Measurements from ENCODE around the gene KATNAL2. TPM values are rescaled to one million over a fixed set of nuclear protein-coding genes. Genes with fewer than 3 reads are reported as not detected.

KATNAL2 gene, protein sequence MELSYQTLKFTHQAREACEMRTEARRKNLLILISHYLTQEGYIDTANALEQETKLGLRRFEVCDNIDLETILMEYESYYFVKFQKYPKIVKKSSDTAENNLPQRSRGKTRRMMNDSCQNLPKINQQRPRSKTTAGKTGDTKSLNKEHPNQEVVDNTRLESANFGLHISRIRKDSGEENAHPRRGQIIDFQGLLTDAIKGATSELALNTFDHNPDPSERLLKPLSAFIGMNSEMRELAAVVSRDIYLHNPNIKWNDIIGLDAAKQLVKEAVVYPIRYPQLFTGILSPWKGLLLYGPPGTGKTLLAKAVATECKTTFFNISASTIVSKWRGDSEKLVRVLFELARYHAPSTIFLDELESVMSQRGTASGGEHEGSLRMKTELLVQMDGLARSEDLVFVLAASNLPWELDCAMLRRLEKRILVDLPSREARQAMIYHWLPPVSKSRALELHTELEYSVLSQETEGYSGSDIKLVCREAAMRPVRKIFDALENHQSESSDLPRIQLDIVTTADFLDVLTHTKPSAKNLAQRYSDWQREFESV
- 4.5 TPM for total RNA-seq

DNA sequence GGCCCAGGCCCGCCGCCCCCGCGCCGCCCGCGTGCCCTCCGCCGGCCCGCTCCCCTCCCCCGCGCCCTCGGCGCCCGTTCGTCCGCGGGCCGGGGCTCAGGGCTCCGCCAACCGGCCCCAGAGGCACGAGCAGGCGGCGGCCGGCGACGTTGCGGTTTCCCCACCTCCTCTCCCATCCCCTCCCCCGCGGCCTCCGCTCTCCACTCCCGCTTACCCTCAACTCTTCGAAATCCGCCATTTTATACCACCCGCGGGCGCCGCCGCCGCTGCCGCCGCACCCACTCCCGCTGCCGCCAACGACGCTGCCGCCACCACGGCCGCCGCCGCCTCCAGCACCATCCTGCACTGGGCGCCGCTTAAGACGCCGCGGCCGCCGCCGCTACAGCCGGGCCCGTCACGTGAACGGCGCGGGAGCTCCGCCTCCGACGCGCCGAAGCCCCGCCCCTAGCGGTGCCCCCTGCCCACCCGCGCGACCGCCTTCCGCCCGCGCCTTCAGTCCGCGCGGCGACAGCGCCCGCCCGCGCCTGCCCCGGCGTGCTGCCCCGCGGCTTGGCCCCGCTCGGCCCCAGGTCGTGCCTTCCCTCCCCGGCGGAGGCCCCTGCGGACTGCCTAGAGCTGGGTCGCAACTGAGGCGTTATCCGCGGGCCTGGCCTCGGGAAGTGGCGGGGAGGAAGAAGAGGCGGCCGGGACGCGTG lies at the start of gene KATNAL2, which contains the start of gene PIAS2:
TSS of gene KATNAL2 (plus strand) at position 495 of the 695 bp plus-strand sequence. CDS start 29,271 bp downstream, outside the sequence.
TSS of gene PIAS2 (minus strand) at position 400 of the 695 bp plus-strand sequence. CDS start at position 238, 162 bp downstream.
- DNase-seq (ENCODE audit: low spot score) (peak; percentile 90), ATAC-seq (peak; percentile 94)

DNA sequence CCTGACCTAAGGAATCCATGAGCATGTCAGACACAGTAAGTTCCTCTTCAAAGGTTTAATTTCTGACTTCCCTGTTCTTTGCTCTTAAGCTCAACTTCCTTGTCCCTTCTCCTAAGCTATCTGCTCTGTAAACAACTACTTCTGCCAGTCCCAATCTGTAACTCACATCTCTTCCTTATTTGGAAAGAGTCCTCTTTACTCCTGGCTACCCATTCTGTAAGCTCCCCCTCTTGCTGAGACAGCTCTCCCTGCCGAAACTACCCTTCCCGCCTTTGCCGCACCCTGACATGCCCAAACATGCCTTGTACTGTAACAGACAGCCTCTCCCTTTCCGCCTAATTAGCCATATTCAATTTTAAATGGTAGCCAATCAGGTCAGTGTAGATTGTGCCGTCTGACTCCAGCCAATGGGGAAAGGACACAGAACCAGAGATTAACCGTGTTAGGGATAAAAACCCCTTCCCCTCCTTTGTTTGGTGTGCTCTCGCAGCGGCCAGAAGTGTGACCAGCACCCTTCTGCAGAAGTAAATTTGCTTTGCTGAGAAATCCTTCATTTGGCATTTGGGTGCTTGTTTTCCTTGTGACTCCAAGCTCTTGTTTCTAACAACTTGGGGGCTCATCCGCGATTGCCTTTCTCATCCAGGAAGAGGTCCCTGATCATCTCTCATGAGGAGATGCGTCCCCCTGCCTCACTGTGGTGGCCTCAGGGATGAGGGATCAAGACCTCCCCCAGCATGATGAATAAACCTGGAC lies 49.1 kb upstream of the KATNAL2 start:
- ATAC-seq (peak; percentile 28), DNase-seq (ENCODE audit: low spot score) (no peak)

DNA sequence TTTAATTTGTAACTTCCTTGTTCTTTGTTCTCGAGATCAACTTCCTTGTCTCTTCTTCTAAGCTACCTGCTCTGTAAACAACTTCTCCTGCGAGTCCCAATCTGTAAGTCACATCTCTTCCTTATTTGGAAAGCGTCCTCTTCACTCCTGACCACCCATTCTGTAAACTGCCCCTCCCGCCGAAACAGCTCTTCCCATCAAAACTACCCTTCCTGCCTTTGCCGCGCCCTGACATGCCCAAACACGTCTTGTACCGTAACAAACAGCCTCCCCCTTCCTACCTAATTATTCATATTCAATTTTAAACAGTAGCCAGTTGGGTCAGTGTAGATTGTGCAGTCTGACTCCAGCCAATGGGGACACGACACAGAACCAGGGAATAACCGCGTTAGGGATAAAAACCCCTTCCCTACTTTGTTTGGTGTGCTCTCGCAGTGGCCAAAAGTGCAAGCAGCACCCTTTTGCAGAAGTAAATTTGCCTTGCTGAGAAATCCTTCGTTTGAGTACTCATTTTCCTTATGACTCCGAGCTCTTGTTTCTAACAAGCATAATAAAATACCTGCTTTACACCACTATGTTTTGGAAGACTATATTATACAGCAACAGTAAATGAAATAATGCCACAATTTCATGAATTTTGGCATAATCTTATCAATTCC lies 39.9 kb upstream of the KATNAL2 start:
- DNase-seq (ENCODE audit: low spot score) (no peak), ATAC-seq (no peak)

DNA sequence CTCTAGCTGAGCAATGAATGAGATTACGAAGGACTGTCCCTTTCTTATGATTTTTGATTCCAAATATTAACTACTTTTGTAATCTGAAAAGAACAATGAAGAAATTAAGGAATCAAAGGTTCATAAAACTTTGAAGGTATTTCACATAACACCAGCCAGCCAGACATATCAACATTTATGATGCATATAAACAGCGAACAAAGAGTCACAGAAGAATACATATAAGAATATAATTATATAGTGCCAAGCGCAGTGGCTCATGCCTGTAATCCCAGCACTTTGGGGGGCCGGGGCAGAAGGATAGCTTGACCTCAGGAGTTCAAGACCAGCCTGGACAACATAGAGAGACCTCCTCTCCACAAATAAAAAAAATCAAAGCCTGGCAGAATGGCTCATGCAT lies 34.2 kb upstream of the KATNAL2 start:
- ATAC-seq, result no peak

DNA sequence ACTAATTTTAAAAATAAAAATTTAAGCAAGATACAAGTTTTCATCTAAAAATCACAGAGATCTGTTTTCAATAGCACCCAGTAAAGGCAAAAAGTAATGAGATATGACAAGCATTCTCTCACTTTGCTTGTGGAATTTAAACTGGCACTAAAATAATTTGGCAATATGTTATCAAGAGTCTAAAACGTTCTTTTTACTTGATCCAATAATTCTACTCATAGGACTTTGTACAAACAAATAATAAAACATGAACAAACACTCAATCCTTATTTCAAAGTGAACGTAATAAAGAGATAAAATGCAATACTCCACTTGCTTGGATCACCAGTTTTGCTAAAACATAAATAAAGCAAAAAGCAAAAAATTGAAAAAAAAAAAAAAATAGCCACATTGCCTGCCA lies 30.5 kb upstream of the KATNAL2 start:
- ATAC-seq, result no peak
- DNase-seq (ENCODE audit: low spot score), result no peak

More for the DNA sequence above, 34.2 kb upstream of the KATNAL2 start:
- DNase-seq (ENCODE audit: low spot score), result no peak

DNA sequence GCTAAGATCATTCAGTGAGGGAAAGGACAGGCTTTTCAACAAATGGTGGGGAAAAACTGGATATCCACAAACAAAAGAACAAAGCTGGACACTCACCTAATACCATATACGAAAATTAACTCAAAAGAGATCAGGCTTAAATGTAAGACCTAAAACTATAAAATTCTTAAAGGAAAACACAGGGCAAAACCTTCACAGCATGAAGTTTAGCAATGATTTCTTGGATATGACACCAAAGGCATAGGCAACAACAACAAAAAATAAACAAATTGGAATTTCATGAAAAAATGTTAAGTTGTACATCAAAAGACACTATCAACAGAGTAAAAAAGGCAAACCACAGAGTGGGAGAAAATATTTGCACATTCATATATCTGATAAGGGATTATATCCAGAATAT lies 28.4 kb upstream of the KATNAL2 start:
- no peak for ATAC-seq
- DNase-seq (ENCODE audit: low spot score), result no peak

DNA sequence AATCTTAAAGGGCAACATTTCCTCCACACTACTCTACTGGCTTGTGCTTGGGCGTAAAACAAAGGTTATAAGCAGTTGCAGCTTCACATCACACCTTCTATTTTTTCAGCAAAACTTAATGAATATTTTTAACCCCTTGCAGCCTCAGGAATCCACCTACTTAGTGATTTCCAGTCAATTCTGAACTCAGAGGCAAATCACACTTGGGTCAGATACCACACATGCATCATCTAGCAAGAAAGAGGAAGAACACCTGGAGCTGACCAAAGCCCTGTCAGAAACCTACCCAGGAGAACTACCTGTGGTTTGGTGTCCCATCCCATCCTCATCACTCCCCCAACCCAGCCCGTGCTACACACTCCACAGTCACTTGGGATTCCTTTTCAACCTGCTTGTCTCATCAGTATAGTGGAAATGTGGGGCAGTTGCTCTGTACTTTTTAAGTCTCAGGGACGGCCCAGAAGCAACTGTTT lies 25.6 kb upstream of the KATNAL2 start:
- ATAC-seq (no peak), DNase-seq (ENCODE audit: low spot score) (no peak)

DNA sequence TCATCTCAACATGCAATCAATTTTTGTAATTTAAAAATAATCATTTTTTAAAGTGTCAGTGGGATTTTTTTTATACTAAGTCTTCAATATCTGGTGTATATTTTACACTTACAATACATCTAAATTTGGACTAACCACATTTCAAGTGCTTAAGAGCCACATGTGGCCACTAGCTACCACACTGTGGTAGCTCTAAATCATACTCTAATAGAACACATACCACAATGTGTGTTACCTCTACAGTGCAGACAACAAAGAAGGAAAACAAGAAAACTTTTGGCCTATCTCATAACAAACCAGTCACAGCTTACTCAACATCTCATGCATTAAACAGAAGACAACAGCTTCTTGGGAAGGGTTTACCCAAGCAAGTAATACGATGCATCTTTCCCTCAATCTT lies 24.6 kb upstream of the KATNAL2 start:
- no peak for DNase-seq (ENCODE audit: low spot score)
- ATAC-seq, result no peak

DNA sequence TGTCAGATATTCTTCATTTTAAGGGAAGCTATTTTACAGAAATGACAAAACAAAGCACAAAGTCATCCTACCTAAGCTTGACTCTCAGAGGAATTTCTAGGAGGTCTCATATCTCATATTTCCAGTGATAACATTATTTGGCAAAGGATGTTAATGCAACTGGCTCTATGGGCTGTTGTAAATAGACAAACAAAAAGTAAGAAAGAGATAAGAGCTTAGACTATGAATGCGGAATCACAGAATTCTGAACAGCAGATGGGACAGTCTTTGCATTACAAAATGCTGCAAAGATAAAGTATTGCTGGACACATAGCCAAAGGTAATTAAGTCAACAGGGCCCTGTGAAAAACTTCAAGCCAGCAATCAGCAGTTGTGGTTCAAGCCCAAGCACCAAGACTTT lies 24.0 kb upstream of the KATNAL2 start:
- no peak for ATAC-seq
- no peak for DNase-seq (ENCODE audit: low spot score)

DNA sequence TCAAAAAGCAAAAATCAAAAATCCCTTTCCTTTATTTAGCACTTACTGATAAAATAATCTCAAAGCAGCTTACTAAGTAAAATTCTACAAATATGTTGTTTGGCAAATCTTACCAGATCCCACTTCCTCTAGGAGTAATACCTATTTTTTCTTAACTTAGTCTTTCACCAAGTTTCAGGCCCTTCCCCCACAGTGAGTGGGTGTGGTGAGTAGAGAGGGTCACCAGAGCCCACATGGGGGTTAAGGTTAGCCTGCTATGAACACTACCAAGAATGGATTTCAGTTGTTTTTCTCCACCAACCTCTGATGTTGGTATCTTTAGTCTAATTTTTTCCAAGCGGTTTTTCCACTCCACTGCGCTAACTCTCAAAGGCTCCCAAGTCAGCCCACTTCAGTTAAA lies 23.3 kb upstream of the KATNAL2 start:
- DNase-seq (ENCODE audit: low spot score) (no peak), ATAC-seq (no peak)

DNA sequence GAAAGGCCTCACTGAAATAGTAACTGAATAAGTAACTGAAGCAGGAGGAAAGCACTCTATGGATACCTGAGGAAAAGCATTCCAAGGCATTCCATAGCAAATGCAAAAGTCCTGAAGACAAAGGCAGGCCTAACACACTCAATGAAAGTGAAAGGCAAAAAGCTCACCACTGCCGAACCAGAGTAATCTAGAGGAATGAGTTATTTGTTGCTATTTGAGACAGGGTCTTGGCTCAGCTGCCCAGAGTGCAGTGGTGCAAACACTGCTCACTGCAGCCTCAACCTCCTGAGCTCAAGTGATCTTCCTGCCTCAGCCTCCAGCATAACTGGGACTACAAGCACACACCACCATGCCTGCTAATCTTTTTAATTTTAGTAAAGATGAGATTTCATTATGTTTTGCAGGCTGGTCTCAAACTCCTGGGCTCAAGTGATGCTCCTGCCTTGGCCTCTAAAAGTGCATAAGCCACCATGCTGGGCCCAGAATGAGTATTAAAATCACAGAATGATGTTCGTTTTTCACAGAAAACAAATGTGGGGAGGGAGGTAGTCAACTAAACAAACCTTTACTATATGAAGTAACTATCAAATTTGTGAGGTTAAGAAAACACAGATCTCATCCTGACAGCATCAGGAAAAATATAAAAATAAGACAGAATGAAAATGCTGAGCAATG lies 18.0 kb upstream of the KATNAL2 start:
- ATAC-seq, result no peak
- DNase-seq (ENCODE audit: low spot score), result no peak

DNA sequence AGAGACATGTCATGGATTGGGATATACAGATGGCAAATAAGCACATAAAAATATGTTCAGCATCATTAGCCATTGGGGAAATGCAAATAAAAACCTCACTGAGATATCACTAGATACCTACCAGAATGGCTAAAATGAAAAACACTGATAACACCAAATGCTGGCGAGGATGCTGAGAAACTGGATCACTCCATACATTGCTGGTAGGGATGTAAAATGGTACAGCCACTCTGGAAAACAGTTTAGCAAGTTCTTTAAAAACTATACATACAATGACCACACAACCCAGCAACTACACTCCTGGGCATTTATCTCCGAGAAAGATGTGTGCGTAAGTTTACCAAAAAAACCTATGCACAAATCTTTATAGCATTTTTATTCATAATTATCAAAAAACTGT lies 14.0 kb upstream of the KATNAL2 start:
- ATAC-seq, result no peak

DNA sequence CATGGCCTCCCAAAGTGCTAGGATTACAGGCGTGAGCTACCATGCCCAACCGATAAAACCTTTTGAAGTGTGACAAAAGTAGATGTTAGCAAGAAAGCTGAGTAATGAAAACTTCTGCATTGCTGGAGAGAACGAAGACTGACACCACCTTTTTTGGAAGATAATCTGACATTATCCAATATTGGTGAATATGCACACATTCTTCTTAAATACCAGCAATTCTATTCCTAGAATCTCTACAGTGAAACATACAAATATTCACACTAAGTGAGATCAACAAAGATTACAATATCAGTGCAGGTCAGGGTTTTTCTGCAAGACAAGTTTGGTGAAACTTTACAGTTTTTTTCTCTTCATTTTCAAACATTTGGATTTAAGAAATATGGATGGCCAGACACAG lies 7.9 kb upstream of the KATNAL2 start:
- DNase-seq (ENCODE audit: low spot score), result no peak
- no peak for ATAC-seq

More for the DNA sequence above, 14.0 kb upstream of the KATNAL2 start:
- no peak for DNase-seq (ENCODE audit: low spot score)

DNA sequence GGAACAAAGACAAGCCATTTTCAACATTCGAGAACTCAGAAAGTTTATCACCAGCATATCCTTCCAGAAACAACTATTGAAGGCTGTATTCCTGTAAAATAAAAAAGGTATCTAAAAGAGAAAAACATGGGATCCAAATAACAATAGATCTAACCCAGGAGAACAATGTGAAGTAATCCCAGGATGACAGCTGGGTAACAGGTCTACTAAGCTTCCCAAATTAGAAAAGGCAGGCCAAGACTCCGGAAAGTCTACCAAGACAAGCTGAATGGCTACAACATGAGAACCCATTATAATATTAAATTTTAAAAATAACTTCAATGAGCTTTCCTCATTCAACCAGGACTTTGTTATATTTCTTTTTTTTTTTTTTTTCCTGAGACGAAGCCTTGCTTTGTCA lies 6.5 kb upstream of the KATNAL2 start:
- DNase-seq (ENCODE audit: low spot score), result no peak
- no peak for ATAC-seq

DNA sequence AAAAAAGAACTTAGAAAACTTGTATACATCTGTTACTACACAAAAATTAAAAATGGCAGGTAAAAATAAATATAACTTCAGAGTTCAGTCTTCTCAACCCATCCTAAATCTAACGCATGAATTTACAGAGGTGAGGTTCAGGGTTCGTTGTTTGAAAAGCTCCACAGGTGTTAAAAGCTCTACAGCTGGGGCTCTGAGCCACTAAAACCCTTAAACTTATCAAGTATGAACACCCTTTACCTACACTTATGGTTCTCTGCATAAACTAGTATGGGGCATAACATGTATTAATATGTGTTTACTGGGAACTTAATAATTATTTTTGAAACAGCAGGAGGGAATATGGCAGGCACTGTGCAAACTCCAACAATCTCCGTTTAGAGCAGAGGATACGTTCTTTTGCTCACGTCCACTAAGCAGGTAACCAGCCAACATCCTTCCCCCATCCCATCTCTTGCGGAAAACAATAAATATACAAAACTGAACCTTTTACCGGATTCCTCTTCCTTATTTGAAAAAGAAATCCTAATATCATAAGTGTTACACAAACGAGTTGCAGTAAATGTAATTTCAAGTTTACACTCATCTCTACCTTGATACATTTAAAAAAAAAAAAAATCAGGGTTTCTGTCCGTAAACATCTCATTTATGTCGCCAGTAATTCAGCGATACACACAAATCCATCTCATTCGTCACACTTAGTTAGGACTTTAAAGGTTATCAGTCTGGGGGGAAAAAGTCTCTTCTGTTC lies 1.4 kb upstream of the KATNAL2 start:
- DNase-seq (ENCODE audit: low spot score) (no peak), ATAC-seq (no peak)

DNA sequence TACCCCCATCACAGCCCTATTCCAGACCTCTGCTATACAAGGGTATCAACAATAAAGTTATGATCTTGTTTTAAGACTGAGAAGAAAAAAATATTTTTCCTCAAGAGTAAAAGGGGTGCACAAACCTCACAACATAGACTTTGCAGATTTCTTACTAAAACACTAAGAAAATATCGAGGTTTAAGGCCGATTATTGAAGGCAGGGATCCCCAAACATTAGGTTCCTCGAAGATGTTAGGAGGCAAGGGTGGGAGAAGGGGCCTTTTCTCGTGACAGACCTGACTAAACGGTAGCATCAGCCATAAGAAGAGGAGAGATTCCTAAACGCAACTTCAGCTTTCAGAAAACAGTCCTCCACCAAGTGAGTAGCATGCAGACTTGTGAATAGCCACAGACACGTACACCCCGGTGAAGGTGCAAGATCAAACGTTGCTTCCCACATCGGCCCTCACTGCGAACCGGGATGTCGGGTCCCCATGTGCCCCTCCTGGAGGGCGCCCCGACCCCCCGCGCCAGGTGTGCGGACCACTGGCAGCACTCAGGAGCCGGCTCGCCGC lies 773 bp upstream of the KATNAL2 start:
- DNase-seq (ENCODE audit: low spot score), result no peak
- ATAC-seq, result peak; percentile 24

DNA sequence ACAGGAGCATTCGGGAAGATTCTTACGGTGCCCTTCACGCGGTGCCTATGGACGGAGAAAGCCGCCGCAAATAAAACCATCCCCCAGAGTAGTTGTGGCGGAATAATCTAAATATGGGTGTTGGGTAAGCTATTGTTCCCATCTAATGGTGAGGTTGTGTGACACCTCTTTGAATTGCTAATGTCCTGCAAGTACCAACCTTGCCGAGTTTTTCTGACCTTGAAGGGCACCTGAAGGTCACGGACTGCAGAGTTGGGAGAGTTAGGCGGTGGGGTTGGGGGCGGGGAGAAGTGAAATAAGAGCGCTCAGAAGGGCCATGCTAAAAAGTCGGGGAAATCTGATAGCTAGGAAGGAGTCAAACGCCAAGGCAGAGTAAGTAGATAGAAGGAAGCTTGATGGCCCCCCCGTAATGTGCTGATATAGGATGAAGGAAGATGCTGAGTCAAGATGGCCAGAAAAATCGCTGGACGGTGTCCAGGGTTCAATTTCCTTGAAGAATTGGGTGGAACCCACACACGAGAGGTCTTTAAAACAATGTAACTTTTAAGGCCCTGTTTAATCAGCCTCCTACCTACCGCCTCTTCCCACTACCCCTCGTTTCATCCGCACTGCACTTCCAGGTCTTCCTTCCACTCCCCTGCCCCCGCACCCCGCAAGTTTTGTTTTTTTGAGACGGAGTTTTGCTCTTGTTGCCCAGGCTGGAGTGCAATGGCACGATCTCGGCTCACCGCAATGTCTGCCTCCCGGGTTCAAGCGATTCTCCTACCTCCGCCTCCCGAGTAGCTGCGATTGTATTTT lies 600 bp downstream of the KATNAL2 start:
- ATAC-seq, result no peak
- peak; percentile 55 for DNase-seq (ENCODE audit: low spot score)

DNA sequence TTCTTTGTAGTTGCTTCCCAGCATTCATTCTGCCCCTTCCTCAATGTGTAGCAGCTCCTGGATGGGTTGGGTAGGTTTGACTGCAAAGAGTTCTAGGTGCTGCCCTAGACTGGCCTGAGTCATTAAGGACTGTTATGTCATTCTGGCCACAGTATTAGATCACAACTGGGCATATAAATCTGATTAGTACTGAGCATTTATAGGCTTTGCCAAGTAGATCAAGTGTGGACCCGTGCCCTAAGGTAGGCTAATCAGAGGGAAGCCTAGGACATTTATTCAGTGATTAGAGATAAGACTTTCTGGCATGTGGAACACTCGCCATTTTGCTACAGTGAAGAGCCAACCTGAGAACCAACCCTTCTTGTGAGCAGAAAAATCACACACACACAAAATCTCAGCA lies 2.7 kb downstream of the KATNAL2 start:
- DNase-seq (ENCODE audit: low spot score) (no peak), ATAC-seq (no peak)
